ENCODE results near the gene PLEKHO2.
A peak's percentile ranks its signal among the peaks of the same experiment; 100 is the strongest.

The PLEKHO2 gene

GRCh38 chr15:64894395-64895056, 52.8 kb downstream of the PLEKHO2 start:
- peak; percentile 89 for DNase-seq

DNA sequence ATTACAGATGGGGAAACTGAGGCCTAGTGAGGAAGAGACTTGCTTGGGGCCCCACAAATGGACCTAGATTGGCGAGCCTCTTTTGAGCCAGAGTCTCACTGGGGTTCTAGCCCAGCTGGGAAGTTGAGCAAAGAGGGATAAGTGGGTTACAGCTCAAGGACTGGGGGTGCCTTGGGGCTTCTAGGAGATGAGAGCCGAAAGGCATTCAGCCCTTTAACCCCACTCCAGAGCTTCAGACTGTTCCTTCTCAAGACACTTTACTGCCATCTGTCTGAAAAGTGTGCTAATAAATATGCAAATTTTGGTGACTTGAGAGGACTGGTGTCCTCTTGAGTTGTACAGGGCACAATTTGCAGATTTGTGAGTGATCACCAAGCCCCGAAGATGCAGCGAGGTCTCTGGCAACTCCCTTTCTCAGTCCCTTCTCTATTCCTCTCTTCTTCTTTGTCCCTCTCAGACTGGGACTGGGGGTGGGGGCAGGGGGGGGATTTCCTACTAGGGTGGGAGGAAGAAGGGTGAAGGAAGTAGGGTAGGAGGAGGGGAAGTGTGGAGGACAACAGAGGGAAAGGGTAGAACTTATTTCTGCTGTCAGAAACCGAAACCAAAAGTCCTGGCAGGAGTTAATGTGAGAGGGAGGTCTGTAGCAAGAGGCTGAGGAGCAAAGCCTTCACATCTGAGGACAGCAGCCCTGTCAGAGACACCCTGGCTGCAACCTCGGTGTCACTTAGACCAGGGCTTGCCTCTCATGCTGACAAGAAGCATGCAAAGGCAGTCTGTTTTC, 53.8 kb downstream of the PLEKHO2 start:
- DNase-seq: peak; percentile 69

- no peak for DNase-seq
These were observed 54.8 kb downstream of the PLEKHO2 start for GRCh38 chr15:64896371-64897069.

DNA sequence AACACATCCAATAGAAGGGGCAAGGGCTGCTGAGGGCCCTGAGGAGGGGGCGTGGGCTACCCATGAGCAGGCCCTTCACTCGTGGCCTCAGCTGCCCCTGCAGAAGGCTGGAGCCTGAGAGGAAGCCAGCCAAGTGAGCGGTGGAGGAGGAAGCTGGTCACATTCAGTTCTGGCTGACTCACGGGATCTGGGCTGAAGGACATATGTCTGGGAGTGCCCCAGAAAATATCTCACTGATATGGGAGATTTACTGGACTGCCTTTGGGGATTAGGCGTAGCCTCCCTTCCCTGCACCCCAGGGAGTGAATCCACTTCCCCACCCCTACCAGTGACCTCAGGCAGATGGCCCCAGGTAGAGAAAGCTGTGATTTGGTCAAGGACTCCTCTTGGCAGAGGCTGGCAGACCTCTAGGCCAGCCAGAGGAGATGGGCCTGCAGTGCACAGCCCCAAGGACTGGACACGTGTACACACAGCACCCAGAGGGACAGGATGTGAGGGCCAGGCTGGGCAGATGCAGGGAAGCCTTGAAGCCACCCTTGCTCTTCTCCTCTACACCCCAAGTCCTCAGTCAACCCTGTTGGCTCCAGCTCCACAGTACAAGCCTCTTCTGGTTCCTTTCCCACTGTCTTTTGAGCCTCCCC, 55.8 kb downstream of the PLEKHO2 start:
- DNase-seq: no peak

DNA sequence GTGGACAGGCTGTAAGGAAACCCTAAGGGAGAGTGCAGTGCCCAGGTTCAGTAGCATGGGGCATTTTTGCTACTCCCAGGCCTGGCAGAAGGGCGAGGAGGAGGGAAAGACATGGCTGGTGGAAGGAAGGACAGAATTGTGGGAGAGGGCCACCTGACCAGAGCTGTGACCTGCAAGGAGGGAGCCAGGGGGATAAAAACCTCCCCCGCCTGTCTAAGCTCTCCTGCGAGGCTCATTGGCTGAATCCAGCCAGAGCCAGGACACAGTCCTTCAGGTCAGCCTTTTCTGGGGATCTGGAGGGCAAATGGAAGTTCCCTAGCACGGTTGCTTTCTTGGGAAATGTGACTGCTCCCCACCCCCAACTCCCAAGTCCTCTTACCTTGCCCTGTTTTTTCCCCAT, 56.7 kb downstream of the PLEKHO2 start:
- no peak for DNase-seq

- DNase-seq: no peak
These were observed 59.4 kb downstream of the PLEKHO2 start for GRCh38 chr15:64901141-64901540.

DNA sequence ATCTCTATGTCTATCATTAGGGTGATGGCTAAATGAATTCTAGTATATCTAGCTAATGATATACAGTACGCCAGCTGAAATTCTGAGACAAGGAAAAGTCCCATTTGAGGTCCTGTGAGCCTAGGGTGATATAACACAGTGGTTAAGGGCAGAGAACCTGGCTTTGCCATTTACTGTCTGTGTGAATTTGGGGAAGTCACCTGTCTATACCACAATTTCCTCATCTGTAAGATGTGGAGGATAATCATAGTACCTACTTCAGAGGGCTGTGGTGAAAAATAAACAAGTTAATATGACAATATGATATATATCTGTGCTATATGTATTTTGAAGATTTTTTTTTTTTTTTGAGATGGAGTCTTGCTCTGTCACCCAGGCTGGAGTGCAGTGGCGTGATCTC, 60.2 kb downstream of the PLEKHO2 start:
- DNase-seq: peak; percentile 70

DNA sequence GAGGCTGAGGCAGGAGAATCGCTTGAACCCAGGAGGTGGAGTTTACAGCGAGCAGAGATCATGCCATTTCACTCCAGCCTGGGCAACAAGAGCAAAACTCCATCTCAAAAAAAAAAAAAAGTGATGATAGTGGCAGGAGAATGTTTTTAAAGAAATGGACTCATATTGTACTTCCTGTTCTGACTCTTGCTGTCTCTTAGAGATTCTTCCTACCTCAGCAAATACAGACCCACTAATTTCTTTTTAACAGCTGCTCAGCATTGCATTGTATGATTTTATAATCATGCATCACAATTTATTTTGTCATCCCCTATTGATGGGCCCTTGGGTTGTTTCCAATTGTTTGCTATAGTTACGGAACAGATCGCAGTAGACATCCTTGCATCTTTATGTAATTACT, 61.1 kb downstream of the PLEKHO2 start:
- DNase-seq: no peak

DNA sequence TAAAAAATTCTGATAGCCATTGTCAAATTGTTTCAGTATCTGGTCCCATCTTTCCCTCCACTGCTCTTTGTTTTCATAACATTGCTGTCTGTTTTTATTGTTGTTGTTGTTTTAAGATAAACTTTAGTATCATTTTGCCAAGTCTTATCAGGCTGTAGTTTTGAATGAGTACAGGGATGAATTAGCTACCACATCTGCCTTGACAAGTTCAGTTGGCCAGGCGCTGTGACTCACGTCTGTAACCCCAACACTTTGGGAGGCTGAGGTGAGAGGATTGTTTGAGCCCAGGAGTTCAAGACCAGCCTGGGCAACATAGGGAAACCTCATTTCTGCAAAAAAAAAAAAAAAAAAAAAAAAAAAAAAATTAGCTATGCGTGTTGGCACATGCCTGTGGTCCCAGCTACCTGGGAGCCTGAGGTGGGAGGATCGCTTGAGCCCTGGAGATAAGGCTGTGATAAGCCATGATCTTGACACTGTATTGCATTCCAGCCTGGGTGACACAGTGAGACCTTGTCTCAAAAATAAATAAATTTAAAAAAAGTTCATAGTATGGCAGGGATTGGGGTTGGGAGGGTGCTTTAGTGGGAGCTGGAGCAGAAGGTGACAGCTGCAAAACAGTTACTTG, 61.7 kb downstream of the PLEKHO2 start:
- DNase-seq: no peak

GRCh38 chr15:64904189-64904588, 62.5 kb downstream of the PLEKHO2 start:
- no peak for DNase-seq

GRCh38 chr15:64905119-64905831, 63.6 kb downstream of the PLEKHO2 start:
- DNase-seq: peak; percentile 80

DNA sequence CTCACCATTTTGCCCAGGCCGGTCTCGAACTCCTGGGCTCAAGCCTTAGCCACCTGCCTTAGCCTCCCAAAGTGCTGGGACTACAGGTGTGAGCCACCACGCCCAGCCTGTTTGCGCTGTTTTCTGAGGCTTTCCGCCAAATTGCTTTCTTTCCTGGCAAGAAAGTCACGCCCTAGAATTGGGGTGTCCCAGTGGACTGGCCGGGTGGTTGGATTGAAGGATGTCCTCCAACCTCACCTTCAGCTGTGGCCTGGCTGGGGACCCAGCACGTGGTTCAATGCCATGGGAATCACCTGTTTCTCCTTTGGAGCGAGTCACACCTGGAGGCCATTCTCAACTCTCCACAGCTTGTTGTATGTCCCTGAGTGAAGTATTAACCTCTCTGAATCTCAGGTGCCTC, 64.2 kb downstream of the PLEKHO2 start:
- no peak for DNase-seq

DNA sequence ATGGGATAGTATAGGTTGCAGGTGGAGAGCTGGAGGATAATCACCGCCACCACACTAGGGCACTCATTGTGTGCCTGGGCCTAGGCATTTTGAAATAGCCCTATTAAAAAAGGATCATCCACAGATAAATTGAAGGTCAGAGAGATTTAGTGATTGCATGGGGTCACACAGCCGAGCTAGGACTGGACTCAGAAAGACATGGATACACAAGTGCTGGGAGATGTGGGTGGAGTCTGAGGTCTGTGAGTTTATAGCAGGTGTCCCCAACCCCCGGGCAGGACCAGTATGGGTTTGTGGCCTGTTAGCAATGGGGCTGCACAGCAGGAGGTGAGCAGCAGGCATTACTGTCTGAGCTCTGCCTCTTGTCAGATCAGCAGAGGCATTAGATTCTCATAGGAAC, 64.7 kb downstream of the PLEKHO2 start:
- no peak for DNase-seq

- DNase-seq: no peak
These were observed 66.3 kb downstream of the PLEKHO2 start for GRCh38 chr15:64907991-64908390.

DNA sequence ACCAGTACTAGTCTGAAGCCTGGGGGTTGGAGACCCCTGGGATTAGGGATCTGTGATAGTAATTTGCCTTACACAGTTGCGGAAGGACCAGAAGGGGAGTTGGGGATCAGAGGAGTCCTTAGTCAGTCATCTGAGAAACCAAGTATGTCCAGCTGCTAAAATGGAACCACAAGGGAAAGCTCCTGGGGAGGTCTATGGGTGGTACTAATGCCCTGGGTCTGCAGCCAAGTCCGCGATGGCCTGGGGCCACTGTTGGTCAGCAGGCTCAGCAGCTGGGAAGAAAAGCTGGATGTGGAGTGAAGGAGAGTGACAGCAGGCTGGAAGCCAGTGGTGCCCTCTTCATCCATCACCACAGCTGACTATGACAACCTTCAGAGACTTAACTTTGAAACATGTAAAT, 67.8 kb downstream of the PLEKHO2 start:
- no peak for DNase-seq

DNA sequence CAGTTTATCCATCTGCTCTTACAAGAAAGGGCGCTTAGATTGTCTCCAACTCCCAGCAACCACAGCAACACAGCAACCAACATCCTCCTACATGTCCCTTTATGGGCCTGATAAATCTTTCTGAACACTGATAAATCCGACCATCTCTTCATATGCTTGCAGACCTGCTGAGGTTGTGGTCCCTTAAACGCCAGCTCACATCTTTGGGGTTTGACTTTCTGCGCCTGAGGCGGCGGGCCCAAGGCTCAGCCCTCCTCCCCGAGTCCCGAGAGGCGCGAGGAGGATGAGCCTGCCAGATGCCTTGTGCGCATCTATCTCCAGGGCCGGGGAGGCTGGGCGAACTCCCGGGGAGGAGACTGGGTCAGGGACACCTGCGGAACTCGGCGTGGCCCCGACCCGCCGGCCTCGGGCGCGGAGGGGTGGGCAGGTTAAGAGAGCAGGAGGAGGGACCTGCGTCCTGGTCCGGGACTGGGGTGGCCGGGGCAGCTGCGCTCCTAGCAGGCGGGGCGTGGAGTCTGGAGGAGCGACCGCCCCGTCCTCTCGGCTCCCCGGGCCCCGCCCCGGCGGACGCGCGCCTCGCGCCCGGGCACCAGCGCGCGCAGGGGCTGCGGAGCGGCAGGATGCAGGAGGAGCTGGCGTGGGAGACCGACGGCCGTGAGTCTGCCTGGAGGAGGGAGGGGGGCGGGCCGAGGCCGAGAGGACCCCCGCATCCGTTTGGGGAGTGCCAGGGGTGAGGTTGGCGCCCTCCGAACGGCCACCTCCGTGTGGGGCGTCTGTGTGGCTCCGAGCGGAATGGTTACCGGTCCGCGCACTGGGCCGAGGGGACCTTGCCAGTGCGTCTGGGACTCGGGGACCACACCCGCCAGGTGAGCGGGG, 69.8 kb downstream of the PLEKHO2 start, which contains the start of gene ANKDD1A:
ANKDD1A (plus strand) TSS at position 592 of the 876 bp plus-strand sequence; CDS start at position 621, 29 bp downstream.
- DNase-seq: peak; percentile 42

- DNase-seq: no peak
These were observed 70.9 kb downstream of the PLEKHO2 start for GRCh38 chr15:64912379-64913325.

DNA sequence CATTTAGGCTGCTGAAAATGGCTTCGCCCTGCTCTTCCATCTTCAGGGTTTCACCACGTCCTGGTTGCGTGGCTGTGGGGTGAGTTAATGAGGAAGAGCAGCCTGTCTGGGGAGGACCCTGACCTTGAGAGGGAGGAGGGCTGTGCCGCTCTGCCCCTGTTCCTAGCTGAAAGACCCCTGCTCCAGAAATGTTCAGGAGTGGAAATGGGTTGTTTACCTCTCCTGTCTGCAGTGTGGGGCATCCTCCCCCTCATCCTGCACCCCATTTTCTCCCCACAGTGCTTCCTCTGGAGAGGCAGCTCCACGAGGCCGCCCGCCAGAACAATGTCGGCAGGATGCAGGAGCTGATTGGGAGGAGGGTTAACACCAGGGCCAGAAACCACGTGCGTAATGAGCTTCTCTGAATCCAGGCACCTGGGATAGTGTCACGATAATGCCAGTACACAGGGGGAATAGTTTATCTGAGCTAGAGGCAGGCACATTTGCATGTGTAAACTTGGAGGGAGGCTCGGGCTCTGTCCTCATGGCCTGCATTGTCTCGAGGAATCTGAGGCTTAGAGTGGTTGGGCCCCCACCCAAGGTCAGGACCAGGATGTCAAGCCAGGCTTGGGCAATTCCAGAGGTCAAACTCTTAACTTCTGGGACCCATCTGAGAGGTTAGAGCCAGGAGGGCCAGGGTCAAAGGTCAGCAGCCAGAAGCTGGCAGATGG, 74.0 kb downstream of the PLEKHO2 start:
- no peak for DNase-seq

DNA sequence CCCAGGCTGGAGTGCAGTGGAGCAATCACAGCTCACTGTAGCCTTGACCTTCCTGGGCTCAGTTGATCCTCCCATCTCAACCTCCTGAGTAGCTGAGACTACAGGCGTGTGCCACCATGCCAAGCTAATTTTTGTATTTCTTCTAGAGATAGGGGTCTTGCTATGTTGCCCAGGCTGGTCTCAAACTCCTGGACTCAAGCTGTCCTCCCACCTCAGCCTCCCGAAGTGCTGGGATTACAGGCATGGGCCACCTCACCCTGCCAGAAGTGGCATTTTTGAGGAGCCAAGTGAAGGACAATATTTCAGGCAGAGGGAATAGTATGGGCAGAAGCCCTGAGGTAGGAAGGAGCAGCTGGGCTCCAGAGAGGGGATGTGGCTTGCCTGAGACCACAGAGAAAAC, 74.7 kb downstream of the PLEKHO2 start:
- no peak for DNase-seq

Measured in CD4-positive, alpha-beta T cell treated with Interleukin-12 subunit alpha and Interleukin-12 subunit beta, for 1 hour (primary cell).